Neural cell (in vitro differentiated cells): Measurements from ENCODE around the gene ACIN1.

Experiments used
- EP300 ChIP-seq: fragments of 450-650 bp; conservative IDR thresholded peaks from 2 replicates; pipeline ENCODE4 v1.6.1; 2014; ENCODE audit warnings: antibody characterized with exemption, mild to moderate bottlenecking, moderate library complexity; ENCODE audit not compliant: poor library complexity, severe bottlenecking
- POLR2AphosphoS5 ChIP-seq: IDR thresholded peaks from 2 replicates; pipeline ENCODE4 v1.6.1; 2012
- TF ChIP-seq, protein P1 (sequence below): fragments of 450-650 bp; IDR thresholded peaks from 2 replicates; pipeline ENCODE4 v1.5.1; 2014; ENCODE audit warnings: antibody characterized with exemption, mild to moderate bottlenecking, moderate library complexity; ENCODE audit not compliant: poor library complexity, severe bottlenecking
- TF ChIP-seq, protein P2 (sequence below): IDR thresholded peaks from 2 replicates; pipeline ENCODE4 v1.6.1; 2012; ENCODE audit warnings: borderline replicate concordance

DNA sequence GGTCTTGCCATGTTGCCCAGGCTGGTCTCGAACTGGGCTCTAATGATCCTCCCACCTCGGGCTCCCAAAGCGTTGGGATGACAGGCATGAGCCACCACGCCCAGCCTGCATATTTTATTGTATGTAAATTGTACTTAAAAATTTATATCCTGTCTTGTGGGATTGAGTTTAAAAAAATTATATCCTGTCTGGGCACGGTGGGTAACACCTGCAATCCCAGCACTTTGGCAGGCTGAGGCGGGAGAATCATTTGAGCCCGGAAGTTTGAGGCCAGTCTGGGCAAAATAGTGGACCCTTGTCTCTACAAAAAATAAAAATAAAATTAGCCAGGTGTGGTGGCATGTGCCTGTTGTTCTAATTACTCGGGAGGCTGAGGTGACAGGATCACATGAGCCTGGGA lies 38.0 kb upstream of the ACIN1 start:
- TF ChIP-seq, protein P1, sequence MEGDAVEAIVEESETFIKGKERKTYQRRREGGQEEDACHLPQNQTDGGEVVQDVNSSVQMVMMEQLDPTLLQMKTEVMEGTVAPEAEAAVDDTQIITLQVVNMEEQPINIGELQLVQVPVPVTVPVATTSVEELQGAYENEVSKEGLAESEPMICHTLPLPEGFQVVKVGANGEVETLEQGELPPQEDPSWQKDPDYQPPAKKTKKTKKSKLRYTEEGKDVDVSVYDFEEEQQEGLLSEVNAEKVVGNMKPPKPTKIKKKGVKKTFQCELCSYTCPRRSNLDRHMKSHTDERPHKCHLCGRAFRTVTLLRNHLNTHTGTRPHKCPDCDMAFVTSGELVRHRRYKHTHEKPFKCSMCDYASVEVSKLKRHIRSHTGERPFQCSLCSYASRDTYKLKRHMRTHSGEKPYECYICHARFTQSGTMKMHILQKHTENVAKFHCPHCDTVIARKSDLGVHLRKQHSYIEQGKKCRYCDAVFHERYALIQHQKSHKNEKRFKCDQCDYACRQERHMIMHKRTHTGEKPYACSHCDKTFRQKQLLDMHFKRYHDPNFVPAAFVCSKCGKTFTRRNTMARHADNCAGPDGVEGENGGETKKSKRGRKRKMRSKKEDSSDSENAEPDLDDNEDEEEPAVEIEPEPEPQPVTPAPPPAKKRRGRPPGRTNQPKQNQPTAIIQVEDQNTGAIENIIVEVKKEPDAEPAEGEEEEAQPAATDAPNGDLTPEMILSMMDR = no peak
- no peak for TF ChIP-seq POLR2AphosphoS5
- no peak for TF ChIP-seq EP300
- TF ChIP-seq, protein P2, sequence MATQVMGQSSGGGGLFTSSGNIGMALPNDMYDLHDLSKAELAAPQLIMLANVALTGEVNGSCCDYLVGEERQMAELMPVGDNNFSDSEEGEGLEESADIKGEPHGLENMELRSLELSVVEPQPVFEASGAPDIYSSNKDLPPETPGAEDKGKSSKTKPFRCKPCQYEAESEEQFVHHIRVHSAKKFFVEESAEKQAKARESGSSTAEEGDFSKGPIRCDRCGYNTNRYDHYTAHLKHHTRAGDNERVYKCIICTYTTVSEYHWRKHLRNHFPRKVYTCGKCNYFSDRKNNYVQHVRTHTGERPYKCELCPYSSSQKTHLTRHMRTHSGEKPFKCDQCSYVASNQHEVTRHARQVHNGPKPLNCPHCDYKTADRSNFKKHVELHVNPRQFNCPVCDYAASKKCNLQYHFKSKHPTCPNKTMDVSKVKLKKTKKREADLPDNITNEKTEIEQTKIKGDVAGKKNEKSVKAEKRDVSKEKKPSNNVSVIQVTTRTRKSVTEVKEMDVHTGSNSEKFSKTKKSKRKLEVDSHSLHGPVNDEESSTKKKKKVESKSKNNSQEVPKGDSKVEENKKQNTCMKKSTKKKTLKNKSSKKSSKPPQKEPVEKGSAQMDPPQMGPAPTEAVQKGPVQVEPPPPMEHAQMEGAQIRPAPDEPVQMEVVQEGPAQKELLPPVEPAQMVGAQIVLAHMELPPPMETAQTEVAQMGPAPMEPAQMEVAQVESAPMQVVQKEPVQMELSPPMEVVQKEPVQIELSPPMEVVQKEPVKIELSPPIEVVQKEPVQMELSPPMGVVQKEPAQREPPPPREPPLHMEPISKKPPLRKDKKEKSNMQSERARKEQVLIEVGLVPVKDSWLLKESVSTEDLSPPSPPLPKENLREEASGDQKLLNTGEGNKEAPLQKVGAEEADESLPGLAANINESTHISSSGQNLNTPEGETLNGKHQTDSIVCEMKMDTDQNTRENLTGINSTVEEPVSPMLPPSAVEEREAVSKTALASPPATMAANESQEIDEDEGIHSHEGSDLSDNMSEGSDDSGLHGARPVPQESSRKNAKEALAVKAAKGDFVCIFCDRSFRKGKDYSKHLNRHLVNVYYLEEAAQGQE = no peak
